CD4-positive, alpha-beta T cell treated with Interleukin-6 at 100 ng/mL for 8 hours (primary cell): ENCODE data around the gene WDR74.
"Not testable (repeated sequence)": the region's sequence is repeated elsewhere in the genome, so short reads cannot be mapped to it uniquely, and the experiment has no call there.

Experiments used
- DNase-seq: peaks from one replicate; pipeline ENCODE4 v3.0.0-alpha.2; 2020; ENCODE audit warnings: mixed read lengths, low spot score

The WDR74 gene

DNA sequence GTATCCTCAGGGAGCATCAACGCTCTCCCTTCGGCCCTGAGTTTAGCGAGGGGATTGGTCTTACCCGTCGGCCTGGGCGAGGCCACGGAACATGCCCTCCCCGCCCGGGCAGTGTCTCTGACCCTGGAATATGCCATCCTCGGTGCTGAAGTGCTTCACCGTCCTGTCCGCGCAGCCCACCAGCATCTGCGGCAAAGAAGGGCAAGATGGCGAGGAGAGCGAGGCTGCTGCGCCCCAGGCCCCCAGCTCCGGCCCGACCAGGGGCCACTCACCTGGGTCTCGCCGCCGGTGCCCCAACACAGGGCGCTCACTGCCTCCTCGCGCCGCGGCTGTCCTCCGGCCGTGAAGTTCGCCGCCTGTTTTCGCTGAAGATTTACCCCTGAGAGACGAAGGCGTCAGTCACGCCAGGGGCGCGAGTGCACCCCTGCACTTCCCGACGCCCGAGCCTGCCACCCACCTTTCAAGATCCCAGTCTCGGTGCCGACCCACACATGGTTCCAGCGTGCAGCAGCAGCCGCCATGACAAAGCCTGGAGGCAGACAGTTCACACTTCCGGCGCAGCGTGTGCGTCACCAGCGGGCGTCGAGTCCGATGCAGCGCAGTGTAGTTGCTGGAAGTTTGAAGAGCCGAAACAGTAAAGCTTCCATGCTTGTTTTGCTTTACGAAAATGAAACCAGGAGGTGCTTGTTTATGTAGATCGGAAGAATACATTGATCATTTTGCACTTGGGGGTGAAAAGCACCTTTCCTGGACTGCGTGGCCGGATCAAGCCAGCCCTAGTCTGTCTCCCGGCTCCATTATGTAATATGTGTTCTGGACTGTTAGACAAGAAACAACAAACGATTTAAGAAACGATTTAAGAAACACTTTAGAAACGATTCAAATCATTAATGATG is at the start of gene WDR74:
Gene WDR74, minus strand, starts transcription at position 541 of the 896 bp plus-strand sequence. Its CDS starts 20 bp downstream, at position 521.
- DNase-seq: peak; percentile 93

DNA sequence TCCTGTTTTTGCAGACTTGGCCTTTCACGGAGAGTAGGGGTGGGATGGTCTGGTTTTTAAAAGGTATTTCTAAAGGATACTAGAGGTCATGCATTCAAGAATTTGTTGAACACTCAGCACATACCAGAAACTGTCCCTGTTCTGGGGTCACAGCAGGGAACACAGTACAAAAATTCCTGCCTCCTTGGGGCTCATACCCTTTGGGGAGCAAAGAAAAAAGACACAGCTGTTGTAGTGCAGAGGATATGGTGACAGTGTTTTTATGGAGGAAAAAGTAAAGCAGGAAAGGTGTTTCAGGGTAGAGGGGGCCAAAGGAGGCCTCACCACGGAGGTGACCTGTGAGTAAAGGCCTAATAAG is 49.7 kb upstream of the WDR74 start:
- no peak for DNase-seq

DNA sequence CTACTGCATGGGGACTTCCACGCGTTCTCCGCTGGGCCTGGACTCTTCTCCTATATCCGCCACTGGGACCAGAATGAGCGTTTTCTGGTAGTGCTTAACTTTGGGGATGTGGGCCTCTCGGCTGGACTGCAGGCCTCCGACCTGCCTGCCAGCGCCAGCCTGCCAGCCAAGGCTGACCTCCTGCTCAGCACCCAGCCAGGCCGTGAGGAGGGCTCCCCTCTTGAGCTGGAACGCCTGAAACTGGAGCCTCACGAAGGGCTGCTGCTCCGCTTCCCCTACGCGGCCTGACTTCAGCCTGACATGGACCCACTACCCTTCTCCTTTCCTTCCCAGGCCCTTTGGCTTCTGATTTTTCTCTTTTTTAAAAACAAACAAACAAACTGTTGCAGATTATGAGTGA is 49.0 kb upstream of the WDR74 start:
- no peak for DNase-seq

DNA sequence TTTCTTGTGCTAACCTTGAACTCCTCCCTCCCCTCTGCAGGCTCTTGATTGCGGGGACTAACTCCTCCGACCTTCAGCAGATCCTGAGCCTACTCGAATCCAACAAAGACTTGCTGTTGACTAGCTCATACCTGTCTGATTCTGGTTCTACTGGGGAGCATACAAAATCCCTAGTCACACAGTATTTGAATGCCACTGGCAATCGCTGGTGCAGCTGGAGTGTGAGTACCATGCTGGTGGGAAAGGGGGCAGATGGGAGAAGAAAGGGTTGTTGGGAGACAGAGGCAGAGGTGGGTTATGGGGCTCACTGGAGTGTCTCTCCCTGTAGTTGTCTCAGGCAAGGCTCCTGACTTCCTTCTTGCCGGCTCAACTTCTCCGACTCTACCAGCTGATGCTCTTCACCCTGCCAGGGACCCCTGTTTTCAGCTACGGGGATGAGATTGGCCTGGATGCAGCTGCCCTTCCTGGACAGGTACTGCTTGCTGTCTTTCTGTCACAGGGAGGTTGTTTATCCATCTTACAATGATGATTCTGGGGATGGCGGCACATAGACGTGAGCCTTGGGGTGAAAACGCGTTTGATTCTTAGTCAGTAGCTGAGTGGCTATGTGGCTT is 45.9 kb upstream of the WDR74 start:
- DNase-seq: no peak

DNA sequence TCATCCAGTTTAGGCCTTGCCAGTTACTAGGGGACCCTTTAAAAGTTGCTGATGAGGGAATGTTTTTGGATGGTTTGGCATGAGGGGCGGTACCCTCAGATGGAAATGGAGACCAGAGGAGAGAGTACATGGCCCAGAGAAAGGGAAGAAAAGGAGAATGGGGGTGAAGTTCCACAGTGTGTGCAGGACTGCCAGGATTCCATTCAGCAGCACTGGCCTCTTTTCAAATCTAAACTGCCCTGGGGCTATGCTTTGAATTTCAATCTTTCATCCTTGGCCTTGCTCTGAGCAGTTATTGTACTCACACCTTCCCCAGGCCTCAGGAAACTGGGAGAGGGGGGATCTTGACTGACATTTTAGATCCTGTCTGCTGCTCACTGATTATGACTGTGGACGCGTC is 44.3 kb upstream of the WDR74 start:
- DNase-seq: no peak

DNA sequence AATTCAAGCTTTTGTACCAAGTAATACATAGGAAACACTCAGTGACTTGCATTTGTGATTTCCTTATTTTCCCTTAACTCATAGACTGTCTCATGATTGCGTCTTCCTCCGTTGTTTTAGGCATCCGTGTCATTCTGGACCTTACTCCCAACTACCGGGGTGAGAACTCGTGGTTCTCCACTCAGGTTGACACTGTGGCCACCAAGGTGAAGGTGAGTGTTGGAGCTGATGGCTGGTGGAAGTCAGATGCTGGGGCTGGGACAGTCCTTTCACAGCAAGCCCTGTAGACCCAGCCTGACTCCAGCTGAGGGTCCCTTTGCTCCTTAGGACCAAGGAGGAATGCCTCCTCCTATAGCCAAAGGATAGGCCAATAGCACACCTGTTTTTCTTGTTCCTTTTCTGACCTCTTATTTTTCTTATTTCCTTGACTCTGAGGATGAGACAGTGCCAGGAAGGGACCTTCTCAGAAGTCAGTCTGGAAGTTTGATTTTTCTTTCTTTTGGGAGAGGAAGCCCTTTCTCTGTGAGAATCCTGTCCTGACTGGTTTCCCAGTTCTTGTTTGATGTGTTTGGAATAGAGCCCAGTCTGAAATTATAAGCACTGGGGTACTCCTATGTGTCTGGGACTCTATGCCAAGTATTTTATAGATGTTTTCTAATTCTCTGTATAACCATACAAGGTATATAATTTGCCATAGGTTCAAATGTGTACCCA is 43.6 kb upstream of the WDR74 start:
- no peak for DNase-seq

DNA sequence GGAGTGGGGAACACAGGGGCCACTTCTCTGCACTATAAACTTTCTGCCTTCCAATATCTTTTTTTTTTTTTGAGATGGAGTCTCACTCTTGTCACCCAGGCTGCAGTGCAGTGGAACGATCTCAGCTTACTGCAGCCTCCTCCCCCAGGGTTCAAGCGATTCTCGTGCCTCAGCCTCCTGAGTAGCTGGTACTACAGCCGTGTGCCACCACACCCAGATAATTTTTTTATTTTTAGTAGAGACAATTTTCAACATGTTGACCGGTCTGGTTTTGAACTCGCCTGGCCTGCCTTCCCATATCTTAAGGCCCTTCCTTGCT is 43.0 kb upstream of the WDR74 start:
- DNase-seq: no peak

DNA sequence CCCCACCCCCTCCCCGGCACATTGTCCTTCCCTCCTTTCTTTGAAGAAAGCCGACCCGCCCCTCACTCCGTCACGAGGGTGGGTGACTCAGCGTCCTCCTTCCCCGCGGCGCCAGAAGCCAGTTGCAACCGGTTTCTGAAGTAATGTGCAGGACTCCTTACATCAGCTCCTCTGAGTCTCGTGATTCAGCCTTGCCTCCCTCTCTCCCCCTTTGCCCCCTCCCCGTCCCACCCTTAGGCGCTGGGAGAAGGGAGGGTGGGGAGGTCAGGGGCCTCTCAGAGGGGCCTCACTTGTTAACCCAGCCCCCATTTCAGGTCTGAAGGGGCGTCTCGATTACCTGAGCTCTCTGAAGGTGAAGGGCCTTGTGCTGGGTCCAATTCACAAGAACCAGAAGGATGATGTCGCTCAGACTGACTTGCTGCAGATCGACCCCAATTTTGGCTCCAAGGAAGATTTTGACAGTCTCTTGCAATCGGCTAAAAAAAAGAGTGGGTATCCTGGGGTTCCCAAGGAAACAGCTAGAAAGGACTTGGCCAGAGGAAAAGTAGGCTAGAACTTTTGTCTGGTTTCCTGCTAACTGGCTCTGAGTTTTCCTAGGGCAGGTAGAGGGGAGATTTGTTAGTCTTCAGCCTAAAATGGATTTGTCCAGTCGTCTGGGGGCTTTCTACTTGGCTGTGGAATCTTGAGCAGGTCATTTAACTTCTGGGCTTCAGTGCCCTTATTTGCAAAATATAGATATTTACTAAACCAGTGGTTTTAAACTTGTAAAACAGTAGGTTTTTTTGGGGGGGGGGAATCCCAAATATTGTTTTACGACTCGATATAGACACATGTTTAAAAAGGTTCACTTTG is 42.4 kb upstream of the WDR74 start:
- peak; percentile 92 for DNase-seq

DNA sequence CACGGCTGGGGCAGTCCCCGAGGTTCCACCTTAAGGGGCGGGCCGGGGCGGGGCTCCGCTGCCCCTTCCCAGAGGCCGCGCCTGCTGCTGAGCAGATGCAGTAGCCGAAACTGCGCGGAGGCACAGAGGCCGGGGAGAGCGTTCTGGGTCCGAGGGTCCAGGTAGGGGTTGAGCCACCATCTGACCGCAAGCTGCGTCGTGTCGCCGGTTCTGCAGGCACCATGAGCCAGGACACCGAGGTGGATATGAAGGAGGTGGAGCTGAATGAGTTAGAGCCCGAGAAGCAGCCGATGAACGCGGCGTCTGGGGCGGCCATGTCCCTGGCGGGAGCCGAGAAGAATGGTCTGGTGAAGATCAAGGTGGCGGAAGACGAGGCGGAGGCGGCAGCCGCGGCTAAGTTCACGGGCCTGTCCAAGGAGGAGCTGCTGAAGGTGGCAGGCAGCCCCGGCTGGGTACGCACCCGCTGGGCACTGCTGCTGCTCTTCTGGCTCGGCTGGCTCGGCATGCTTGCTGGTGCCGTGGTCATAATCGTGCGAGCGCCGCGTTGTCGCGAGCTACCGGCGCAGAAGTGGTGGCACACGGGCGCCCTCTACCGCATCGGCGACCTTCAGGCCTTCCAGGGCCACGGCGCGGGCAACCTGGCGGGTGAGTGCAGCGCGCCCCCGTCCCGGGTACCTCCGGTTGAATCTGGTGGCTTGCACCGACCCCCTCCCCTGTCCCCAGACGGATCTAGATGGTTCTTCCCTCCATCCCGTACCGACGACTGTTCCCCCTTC is 41.6 kb upstream of the WDR74 start, which contains the start of gene SLC3A2:
Gene SLC3A2, plus strand, starts transcription at position 94 of the 776 bp plus-strand sequence. Its CDS starts 128 bp downstream, at position 222.
- DNase-seq: peak; percentile 86

DNA sequence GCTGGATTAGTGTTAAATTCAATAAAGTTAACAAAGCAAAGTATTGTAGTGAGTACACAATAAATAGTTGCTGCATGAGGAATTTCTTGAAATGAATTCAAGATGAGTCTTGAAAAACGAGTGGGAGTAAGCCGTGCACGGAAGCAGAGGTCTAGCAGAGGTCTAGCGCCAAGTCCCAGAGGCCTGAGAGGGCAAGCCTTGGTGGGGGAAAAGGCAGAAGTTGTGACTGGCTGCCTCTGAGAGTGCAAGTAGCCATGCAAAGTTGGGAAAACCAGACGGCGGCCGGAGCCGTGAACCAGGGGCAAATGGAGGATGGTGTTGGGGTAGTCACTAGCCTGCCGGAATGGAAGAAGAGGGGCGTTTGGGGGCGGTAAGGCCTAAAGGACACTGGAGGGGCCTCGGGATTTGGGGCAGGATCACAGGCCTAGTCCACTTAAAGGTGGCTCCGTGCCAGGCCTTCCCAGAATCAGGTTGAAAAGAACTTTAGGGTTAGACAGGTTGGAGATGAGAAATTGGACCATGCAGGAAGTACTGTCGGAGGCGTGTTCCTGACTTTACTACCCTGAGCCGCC is 40.9 kb upstream of the WDR74 start:
- no peak for DNase-seq

DNA sequence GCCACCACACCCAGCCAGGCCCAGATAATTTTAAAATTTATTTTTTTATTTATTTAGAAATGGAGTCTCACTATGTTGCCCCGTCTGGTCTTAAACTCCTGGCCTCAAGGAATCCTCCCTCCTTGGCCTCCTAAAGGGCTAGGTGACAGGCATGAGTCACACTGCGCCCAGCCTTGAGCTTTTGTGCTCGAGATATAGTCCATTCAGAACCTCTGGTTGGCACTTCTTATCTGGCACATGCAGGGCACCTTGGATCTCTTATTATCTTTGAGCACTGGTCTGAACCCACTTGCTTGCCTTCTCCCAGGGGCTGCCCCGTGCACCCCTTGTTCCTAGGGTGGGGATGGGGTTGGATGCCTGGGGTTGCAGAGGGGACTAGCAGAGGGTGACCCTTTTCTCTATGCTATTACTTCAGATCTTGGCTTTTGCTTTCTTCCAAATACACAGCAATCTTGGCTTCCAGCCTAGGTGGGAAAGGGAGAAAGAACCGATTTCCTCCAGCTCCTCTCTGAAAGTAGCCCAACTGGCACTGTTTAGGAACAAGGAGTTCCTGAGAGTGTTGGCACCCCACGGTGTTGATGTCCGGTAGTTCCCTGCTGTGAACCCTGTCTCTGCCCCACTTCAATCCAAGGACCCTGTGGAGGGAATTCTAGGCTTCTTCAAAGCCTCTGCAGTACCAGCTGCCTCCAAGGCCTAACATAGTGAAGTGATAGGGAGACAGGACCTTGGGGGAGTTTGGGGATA is 40.0 kb upstream of the WDR74 start:
- DNase-seq: no peak

DNA sequence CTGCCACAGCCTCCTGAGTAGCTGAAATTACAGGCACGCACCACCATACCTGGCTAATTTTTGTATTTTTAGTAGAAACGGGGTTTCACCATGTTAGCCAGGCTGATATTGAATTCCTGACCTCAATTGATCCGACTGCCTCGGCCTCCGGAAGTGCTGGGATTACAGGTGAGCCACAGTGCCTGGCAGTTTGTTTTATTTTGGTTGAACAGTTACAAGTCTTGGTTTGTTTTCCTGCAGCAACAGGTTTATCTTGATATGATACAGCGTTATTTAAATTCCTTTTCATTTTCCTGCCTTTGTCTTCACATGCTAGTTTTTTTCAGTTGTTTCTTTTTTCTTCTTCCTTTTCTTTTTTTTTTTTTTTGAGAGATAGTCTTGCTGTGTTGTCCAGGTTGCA is 37.3 kb upstream of the WDR74 start:
- DNase-seq: no peak

DNA sequence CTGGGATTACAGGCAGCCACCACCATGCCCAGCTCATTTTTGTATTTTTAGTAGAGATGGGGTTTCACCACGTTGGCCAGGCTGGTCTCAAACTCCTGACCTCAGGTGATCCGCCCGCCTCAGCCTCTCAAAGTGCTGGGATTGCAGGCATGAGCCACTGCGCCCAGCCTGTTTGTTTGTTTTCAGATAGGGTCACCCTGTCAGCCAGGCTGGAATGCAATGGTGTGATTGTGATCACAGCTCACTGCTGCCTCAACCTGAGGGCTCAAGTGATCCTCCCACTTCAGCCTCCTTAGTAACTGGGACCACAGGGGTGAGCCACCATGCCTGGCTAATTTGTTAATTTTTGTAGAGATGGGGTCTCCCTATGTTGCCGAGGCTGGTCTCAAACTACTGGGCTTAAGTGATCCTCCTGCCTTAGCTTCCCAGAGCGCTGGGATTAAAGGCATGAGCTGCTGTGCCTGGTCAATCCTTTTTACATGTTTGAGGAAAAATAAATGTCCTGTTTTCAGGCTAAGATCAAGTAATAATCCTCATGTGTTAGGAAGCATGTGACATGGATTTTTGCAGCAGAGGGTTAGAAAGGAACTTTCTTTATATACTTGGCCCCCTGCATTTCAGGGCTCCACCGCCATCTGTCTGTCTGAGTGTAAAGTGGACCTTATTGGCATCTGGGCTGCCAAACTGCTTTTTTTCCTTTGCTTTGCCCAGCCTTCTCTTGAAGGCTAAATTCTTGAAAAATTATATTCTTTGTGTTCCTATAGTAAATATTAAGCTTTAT is 36.5 kb upstream of the WDR74 start:
- DNase-seq: no peak

DNA sequence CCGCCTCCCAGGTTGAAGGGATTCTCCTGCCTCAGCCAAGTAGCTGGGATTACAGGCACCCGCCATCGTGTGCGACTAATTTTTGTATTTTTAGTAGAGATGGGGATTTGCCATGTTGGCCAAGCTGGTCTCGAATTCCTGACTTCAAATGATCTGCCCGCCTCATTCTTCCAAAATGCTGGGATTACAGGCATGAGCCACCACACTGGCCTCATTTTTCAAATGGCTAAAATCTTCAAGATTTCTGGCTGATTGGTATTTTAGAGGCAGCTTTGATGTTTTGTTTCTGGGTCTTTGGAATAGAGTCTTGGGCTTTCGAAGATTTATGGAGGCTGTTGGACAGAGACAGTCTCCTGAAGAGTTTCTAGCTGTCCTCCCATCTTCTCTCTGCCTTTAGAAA is 35.5 kb upstream of the WDR74 start:
- DNase-seq: no peak

DNA sequence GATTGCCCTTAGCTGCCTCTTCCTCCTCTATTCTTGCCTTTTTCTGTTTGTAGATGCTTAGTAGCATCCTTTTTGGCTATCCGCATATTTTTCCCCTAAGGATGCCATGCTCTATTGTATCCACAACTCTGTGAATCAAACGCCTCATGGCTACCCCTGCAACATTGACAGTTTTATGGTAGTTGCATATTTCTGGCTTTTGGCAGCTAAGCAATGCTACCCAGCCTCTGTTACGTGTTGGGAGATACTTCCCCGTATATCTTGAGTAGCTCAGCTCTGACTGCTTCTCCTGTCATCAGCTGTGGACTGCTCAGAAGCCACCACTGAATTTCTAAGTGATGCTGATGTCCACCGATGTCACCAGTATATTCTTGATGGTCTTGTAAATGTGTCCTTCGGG is 26.2 kb upstream of the WDR74 start:
- DNase-seq: no peak

DNA sequence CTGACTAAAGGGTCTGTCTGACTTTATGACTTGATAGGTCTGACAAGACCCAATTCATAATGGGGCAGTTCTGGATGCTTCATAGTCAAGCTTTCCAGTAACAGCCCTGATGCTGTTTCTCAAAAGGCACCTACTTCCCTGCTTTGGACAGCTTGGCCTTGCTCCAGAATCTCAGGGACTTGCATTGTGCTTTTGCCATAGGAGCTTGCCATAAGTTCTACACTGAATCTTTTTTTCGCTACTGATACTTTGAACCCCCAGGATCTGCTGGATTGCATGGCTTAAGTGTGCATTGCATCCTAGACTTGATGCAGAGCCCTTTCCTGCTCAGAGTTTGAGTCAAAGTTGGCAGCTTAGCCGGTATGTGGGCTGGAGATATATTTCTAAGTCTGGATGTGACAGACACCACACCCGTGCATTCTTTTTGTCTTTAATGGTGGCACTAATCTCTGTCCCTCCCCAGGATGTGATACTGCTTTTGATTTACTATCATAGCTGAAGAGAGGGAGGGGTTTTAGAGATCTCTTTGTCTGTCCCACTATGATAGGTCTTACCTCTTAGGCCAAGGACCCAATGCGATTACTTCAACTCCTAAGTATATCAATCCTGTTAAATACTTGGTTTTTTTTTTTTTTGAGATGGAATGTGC is 24.4 kb upstream of the WDR74 start:
- no peak for DNase-seq

DNA sequence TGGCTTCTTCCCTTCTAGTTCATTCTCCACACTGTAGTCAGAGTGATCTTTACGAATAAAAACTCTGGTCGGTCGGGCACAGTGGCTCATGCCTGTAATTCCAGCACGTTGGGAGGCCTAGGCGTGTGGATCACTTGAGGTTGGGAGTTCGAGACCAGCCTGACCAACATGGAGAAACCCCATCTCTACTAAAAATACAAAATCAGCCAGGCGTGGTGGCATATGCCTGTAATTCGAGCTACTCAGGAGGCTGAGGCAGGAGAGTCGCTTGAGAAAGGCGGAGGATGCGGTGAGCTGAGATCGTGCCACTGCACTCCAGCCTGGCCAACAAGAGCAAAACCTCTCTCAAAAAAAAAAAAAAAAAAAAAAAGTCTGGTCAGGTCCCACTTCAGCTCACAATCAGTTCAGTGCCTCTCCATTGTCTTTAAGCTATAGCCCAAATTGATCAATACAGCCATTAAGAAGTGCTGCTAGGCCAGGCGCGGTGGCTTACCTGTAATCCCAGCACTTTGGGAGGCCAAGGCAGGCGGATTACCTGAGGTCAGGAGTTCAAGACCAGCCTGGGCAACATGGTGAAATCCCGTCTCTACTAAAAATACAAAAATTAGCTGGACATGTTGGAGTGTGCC is 22.3 kb upstream of the WDR74 start:
- not testable (repeated sequence) for DNase-seq

DNA sequence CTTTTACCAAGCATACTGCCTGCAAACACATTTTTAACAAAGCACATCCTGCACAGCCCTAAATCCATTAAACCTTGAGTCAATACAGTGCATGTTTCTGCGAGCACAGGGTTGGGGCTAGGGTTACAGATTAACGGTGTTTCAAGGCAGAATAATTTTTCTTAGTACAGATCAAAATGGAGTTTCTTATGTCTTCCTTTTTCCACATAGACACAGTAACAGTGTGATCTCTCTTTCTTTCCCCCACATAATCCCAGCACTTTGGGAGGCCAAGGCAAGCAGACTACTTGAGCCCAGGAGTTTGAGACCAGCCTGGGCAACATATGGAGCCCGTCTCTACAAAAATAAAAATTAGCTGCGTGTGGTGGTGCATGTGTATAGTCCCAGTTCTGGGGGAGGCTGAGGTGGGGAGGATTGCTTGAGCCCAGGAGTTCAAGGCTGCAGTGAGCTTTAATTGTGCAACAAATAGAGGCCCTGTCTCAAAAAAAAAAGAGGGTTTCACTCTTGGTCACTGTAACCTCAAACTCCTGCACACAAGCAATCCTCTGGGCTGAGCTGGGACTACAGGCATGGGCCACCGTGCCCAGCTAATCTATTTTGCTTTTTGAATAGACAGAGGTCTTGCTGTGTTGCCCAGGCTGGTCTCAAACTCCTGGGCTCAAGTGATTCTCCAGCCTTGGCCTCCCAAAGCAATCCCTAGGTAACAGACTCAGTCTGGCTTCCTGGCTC is 21.6 kb upstream of the WDR74 start:
- DNase-seq: no peak
